Mucosa of gallbladder (tissue), 1 donor: ENCODE data around the gene MCAM. TPM values are rescaled to one million over a fixed set of nuclear protein-coding genes. Genes with fewer than 3 reads are reported as not detected.

Source experiments
- DNase-seq: peaks from one replicate; pipeline ENCODE4 v3.0.0-alpha.2; 2020; ENCODE audit warnings: low spot score
- total RNA-seq: library from RNA; stranded (reverse); gene quantifications from one replicate; pipeline ENCODE4 v1.2.1, GENCODE V29; 2021
- donor health status: DM: no; HTN: no; CAD: no.

MCAM gene
- total RNA-seq, 1 donor from 2014 or later: 130 TPM

GRCh38 chr11:119306373-119306890 is 10.5 kb downstream of the MCAM start:
- no peak for DNase-seq

GRCh38 chr11:119305556-119306372 is 11.2 kb downstream of the MCAM start:
- no peak for DNase-seq

GRCh38 chr11:119303227-119303718 is 13.7 kb downstream of the MCAM start:
- no peak for DNase-seq

GRCh38 chr11:119300198-119300964 is 16.5 kb downstream of the MCAM start:
- no peak for DNase-seq

- no peak for DNase-seq
Measured at GRCh38 chr11:119299416-119299815, 17.5 kb downstream of the MCAM start.

GRCh38 chr11:119298726-119299125 is 18.2 kb downstream of the MCAM start:
- DNase-seq: no peak

- no peak for DNase-seq
Measured at GRCh38 chr11:119297938-119298337, 19.0 kb downstream of the MCAM start.

- DNase-seq: no peak
Measured at GRCh38 chr11:119295178-119295577, 21.8 kb downstream of the MCAM start.

GRCh38 chr11:119293461-119293860 is 23.5 kb downstream of the MCAM start:
- DNase-seq: no peak

- DNase-seq: no peak
Measured at GRCh38 chr11:119290894-119291497, 25.9 kb downstream of the MCAM start.

GRCh38 chr11:119288219-119288618 is 28.7 kb downstream of the MCAM start:
- DNase-seq: no peak

- no peak for DNase-seq
Measured at GRCh38 chr11:119285431-119285830, 31.5 kb downstream of the MCAM start.

GRCh38 chr11:119284344-119285157 is 32.4 kb downstream of the MCAM start:
- DNase-seq: no peak

GRCh38 chr11:119282495-119282894 is 34.4 kb downstream of the MCAM start:
- DNase-seq: no peak

GRCh38 chr11:119277660-119278059 is 39.3 kb downstream of the MCAM start:
- DNase-seq: no peak

- DNase-seq: no peak
Measured at GRCh38 chr11:119273721-119274120, 43.2 kb downstream of the MCAM start.

GRCh38 chr11:119267645-119268044 is 49.3 kb downstream of the MCAM start:
- no peak for DNase-seq

GRCh38 chr11:119266517-119267255 is 50.2 kb downstream of the MCAM start:
- DNase-seq: no peak

GRCh38 chr11:119266063-119266462 is 50.9 kb downstream of the MCAM start:
- no peak for DNase-seq

GRCh38 chr11:119263352-119263940 is 53.5 kb downstream of the MCAM start:
- DNase-seq: no peak
